Embryonic facial prominence (tissue), 1 donor: ENCODE measurements around the gene TPD52L1.
"Not testable (repeated sequence)": the region's sequence is repeated elsewhere in the genome, so short reads cannot be mapped to it uniquely, and the experiment has no call there.

Source experiments
- DNase-seq: peaks from one replicate; pipeline ENCODE4 v3.0.0-alpha.2; 2016; ENCODE audit errors: extremely low spot score

Gene TPD52L1

DNA sequence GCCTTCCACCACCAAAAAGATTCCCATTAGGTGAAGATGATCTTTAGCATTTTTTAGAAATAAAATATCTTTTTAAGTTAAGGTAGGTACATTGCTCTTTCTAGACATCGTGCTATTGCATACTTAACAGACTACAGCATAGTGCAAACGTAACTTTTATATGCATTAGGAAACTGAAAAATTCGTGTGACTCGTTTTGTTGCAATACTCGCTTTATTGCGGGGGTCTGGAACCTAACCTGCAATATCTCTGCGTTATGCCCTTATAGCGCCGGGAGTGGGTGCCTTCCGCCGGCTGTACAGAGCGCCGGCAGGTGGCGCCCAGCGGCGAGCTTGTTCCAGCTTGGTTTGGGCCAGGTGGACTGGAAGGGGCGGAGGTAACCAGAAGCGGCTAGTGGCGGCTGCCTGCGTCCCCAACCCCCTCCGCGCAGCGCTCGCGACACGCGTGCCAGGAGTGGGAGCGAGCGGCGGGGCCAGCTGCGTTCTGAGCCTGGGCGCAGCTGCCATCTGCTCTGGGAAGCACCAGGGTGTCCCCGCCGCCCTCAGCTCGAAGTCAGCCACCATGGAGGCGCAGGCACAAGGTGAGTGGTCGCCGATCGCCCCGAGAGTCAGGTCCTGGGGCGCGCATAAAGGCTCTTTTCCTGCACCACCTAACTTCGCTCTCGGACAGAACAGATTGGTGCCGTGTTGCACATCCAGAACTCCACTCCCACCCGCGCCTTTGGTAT, at the start of gene TPD52L1:
TPD52L1 (plus strand) TSS at position 383 of the 727 bp plus-strand sequence; CDS start at position 562, 179 bp downstream.
- DNase-seq = peak; percentile 39

DNA sequence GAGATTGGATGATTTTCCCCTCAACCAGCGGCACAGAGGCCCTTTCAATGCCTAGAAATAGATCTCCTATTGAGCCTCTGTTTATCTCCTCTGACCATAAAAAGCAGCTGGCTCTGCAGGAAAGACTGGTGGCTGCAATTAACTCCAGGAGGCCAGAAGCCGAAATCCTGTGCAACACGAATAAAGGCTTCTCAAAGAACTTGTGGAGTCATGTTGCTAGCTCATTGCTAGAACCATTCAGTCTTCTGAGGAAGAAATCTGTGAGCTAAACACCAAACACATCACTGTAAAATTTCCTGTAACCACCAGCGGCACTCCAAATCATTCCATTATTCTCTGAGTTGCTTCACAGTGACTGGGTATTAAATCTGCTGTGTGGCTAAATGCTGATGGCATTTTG, 49.1 kb upstream of the TPD52L1 start:
- DNase-seq = no peak

DNA sequence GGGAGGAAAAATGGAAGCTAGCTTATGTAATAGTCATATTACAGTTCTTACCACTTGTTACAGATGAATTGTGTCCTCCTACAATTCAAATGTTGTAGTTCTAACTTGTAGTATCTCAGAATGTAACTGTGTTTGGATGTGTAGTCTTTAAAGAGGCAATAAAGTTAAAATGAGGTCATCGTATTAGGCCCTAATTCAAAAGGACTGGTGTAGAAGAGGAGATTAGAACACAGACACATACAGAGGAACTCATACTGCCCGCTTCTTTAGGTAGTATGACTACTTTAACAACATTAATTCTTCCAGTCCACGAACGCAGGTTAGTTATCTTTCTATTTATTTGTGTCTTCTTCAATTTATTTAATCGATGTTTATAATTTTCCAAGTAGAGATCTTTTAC, 46.5 kb upstream of the TPD52L1 start:
- DNase-seq = no peak

DNA sequence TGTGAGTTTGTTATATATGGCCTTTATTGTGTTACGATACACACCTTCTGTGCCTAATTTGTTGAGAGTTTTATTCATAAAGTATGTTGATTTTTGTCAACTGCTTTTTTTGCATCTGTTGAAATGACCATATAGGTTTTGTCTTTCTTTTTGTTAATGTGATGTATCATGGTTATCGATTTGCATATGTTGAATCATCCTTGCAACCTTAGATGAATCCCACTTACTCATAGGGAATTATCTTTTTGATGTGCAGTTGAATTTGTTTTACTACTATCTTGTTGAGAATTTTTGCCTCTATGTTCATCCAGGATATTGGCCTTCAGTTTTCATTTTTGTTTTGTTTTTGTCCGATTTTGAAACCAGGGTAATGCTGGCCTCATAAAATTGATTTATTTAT, 45.7 kb upstream of the TPD52L1 start:
- no peak for DNase-seq

DNA sequence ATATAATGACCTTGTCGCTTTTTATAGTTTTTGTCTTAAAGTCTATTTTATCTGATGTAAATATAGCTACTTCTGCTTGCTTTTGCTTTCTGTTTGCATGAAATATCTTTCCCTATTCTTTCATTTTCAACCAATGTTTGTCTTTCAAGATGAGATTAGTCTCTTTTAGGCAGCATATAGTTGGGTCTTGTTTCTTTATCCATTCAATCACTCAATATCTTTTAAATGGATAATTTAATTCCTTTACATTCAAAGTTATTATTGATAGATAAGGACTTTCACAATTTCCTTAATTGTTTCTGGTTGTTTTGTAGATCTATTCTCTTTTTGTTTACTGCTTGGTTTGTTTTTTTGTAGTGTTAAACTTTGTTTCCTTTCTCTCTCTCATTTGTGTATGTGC, 43.5 kb upstream of the TPD52L1 start:
- no peak for DNase-seq

- no peak for DNase-seq
Observed at GRCh38 chr6:125111219-125111983, 42.2 kb upstream of the TPD52L1 start.

GRCh38 chr6:125112934-125113333, 40.6 kb upstream of the TPD52L1 start:
- no peak for DNase-seq

GRCh38 chr6:125114248-125114858, 39.2 kb upstream of the TPD52L1 start:
- DNase-seq = no peak

GRCh38 chr6:125116170-125116569, 37.4 kb upstream of the TPD52L1 start:
- no peak for DNase-seq

DNA sequence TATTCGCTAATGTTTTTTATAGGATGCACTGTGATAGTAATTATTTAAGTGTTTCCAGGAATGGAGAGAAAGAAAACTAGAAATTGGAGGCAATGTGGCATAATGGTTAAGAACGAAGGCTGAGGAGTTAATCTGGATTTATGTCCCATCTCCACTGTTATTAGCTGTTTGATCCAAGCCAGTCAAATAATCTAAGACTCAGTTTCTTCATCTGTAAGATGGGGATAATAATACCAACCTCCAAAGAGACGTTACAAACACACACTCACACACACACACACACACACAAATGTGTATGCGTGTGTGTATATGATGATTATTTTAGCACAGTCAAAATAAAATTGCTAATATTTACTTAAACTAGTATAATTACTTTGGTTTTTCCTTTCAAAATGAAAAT, 36.9 kb upstream of the TPD52L1 start:
- DNase-seq = no peak

- DNase-seq = no peak
Observed at GRCh38 chr6:125117818-125118217, 35.8 kb upstream of the TPD52L1 start.

GRCh38 chr6:125120054-125120590, 33.5 kb upstream of the TPD52L1 start:
- peak; percentile 9 for DNase-seq

DNA sequence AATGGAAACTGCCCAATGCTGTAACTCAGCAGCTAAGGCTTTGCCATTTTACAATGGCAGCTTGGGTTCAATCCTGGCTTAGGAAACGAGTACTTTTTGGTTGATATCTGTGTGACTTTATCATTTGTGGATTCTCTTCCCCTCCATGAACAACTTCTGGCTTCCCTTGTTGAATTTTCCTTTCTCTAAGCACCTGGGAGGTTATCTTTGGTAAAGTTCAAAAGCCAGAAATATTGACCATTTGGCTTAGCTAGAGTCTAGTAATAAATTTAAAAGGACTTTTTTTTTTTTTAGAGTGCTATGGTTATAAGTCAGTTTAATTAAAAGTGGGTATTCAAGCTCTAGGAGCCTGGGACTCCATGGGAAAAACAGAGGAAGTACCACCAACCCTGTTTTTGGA, 31.7 kb upstream of the TPD52L1 start:
- no peak for DNase-seq

DNA sequence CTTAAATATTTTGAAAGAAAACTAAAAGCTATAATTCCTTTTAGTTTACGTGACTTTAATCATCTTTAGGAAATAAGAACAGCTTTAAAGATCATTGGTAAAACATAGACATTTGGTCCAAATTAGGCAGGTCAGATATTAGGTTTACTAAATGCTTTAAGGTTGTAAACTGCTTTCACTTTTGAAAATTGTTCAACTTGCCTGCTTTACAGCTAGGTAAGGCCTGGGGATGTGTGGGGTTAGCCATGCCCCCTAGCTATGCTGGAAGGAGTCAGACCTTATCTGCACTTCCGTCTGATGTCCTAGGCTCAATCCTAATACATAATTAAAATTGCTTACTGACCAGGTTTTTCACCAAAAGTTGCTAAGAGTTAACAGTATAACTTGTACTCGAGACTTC, 30.5 kb upstream of the TPD52L1 start:
- no peak for DNase-seq

DNA sequence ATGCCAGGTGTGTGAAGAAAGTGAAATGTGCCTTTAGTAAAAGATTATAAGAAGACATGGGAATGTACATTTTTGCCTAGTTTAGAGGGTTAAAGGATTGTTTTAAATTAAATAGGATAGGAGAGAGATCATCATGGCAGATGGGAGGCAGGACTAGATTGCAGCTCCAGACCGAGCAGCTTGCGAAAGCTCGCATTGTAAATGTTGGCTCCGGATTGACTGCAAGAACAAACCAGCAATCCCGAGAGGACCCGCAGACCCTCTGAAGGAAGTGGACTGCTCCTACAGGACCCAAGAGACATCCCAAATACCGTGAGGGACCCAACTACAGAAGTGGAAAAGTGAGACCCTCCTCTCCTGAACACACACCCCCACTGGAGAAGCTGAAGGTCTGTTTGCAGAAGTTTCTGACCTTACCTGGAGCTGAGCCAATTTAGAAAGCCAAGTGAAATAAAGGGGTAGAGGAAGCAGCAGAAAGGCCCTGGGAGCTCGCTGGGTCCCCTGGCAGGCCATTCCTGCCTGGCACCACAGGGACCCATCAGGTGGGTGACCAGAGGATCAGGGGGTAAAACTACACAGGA, 30.0 kb upstream of the TPD52L1 start:
- no peak for DNase-seq

- DNase-seq = no peak
Observed at GRCh38 chr6:125124049-125124669, 29.4 kb upstream of the TPD52L1 start.

DNA sequence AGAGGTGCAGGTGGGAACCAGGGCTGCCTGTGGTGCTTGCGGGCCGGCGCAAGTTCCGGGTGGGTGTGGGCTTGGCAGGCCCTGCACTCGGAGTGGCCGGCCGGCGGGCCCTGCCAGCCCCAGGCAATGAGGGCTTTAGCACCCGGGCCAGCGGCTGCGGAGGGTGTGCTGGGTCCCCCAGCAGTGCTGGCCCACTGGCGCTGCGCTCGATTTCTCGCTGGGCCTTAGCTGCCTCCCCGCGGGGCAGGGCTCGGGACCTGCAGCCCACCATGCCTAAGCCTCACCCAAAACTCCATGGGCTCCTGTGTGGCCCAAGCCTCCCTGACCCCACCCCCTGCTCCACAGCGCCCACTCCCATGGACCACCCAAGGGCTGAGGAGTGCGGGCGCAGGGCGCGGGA, 27.7 kb upstream of the TPD52L1 start:
- not testable (repeated sequence) for DNase-seq

GRCh38 chr6:125129354-125129753, 24.2 kb upstream of the TPD52L1 start:
- DNase-seq = no peak

GRCh38 chr6:125132058-125132457, 21.5 kb upstream of the TPD52L1 start:
- no peak for DNase-seq

- DNase-seq = no peak
Observed at GRCh38 chr6:125136378-125136777, 17.2 kb upstream of the TPD52L1 start.

DNA sequence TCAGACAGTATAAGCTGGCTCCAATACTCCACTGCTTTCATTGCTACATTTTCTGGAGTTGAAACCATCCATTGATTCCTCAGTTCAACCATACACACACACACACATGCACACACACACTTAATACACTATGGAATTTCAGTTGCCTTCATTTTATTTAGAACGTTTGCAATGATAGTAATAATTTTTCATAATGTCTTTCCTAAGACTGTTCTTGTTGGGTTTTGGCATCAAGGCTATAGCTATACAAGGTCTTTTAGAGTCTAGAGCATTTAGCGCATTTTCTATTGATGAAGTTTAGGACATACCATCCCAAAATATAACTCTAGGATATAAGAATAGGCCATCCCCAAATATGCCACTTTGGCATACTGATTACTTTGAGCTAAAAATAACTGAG, 15.5 kb upstream of the TPD52L1 start:
- no peak for DNase-seq

- no peak for DNase-seq
Observed at GRCh38 chr6:125140808-125141207, 12.8 kb upstream of the TPD52L1 start.
